Measurements from ENCODE around the gene FBRSL1.

DNA sequence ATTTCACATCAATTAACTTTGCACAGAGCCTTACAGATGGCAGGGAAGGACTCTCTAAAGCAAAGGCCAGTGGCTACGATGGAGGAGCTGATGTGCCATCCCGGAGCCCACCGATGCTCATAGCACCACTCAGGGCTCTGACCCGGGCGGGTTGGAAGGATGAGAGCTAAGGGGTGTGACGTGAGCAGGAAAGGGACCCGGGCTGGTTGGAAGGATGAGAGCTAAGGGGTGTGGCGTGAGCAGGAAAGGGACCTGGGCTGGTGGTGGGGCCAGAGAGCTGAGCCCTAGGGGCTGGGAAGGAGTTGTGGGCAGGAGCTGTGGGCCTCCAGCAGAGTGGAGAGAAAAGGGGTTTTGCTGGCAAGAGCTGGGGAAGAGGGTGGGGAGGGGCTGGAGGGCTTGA lies 3.8 kb upstream of the FBRSL1 start:
- no peak for TF ChIP-seq POLR2A (IDR thresholded peaks at IDR 0.05; ENCODE audit: low read length)
- TF ChIP-seq GATA1 (IDR thresholded peaks at IDR 0.05; ENCODE audit: low read depth, low read length), result no peak

All from erythroblast (primary cell).